Stimulated activated CD8-positive, alpha-beta memory T cell treated with anti-CD3 and anti-CD28 coated beads, Interleukin-4, amount 100 ng/mL, for 24 hours (primary cell): ENCODE data around the gene R3HCC1L.
"Not testable (repeated sequence)": the region's sequence is repeated elsewhere in the genome, so short reads cannot be mapped to it uniquely, and the experiment has no call there.

Experiments
- DNase-seq: peaks from one replicate; pipeline ENCODE4 v3.0.0-alpha.2; 2020; ENCODE audit warnings: low read depth

Gene R3HCC1L

DNA sequence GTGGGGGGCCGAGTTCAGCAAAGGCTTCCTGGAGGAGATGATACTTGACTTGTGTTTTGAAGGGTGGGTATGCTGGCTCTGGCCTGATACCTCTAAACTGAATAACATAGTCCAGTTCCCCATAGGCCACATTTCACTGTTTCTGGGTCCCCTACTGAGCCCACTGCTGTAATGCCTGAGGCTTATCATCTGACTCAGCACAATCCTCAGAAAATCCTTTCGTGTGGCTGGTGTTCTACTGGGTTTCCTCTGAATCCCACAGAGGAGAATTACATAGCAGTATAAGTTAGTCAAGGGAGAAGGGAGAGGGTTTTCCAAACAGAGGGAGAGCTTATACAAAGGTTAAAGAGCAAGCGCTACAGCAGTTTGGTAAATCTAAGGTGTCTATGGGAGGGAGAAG, 2.8 kb upstream of the R3HCC1L start:
- DNase-seq = no peak

DNA sequence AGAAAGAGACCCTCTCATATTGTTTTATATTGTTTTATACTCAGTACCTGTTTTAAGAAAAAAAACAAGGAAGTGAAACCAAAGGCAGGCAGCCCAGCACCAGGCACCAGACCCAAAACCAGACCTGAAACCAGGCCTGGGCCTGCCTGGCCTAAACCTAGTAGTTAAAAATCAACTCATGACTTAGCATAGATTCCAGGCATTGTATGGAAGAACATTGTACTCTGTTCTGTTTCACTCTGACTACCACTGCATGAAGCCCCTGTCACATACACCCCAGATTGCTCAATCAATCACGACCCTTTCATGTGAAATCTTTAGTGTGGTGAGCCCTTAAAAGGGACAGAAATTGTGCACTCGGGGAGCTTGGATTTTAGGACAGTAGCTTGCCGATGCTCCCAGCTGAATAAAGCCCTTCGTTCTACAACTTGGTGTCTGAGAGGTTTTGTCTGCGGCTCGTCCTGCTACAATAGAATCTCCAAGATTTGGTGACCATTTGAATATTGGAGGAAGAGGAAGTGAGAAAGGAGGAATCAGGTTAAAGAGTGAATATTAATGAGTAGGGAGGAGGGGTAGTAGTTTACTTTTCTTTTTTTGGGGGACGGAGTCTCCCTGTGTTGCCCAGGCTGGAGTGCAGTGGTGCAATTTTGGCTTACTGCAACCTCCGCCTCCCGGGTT, 1.2 kb upstream of the R3HCC1L start:
- not testable (repeated sequence) for DNase-seq

DNA sequence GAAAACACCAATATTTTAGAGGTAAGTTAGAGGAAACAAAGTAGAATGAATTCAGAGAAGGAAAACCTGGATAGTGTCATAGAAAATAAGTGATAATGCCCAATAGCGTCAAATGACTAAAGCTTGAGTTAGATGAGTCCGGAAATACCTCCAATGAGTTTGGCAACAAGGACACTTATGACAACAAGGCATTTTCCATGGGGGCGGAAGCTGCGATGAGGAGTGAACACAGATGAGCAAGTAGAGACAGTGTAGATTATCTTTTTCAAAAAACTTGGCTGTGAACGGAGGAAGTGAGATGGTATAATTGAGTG, 383 bp upstream of the R3HCC1L start:
- DNase-seq = no peak

DNA sequence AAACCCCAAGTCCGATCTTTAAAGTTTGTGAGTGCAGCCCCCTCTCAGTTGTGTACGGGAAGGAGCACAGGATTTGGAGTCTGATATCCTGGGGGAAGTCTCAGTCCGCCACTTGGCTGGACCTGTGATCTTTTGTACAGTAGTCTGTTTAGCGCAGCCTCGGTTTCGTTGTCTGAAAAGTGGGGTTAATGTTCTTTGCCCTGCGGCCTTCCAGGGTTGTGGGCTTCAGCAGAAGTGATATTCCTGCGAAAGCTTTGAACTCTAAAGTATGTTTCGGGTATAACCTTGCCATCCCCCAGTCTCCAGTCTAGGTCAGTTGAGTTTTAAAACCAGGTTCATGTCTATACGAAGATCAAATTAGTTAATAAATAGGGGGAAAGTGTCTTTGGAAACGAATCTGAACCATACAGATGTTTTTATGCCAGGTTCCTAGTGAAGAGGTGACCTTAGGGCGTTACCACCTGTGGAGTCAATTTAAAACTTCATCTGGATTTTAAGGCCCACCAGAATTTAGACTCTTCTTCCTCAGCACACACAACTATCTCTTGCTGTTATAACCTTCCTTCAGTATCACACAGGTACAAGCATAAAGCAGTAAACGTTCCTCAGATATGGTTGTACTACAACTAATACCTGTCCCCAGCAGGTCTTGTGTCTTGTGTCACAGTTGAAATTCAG, 904 bp downstream of the R3HCC1L start:
- DNase-seq = no peak

GRCh38 chr10:98136775-98137174, 2.3 kb downstream of the R3HCC1L start:
- DNase-seq = not testable (repeated sequence)

- DNase-seq = no peak
These were observed 3.6 kb downstream of the R3HCC1L start for GRCh38 chr10:98138031-98138430.

GRCh38 chr10:98139431-98139830, 5.0 kb downstream of the R3HCC1L start:
- DNase-seq = no peak

GRCh38 chr10:98141484-98142073, 7.1 kb downstream of the R3HCC1L start:
- no peak for DNase-seq

GRCh38 chr10:98144985-98145384, 10.5 kb downstream of the R3HCC1L start:
- no peak for DNase-seq

DNA sequence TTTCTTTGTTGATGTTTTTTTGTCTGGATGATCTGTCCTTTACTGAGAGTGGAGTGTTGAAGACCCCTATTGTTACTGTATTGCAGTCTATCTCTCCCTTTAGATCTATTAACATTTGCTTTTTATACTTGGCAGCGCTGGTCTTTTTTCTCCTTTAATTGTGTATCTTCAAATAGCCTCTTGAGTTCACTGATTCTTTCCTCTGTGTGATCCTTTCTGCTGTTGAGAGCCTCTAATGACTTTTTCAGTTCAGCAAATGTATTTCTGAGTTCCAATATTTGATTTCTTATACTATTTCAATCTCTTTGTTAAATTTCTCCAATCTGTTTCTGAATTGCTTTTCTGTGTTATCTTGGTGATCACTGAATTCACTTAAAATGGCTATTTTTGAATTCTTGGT, 15.4 kb downstream of the R3HCC1L start:
- DNase-seq = no peak

- DNase-seq = no peak
These were observed 16.1 kb downstream of the R3HCC1L start for GRCh38 chr10:98150544-98150943.

DNA sequence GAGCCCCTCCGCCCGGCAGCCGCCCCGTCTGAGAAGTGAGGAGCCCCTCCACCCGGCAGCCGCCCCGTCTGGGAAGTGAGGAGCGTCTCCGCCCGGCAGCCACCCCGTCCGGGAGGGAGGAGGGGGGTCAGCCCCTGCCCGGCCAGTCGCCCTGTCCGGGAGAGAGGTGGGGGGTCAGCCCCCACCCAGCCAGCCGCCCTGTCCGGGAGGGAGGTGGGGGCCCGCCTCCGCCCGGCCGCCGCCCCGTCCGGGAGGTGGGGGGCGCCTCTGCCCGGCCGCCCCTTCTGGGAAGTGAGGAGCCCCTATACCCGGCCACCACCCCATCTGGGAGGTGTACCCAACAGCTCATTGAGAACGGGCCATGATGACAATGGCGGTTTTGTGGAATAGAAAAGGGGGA, 18.3 kb downstream of the R3HCC1L start:
- DNase-seq = not testable (repeated sequence)

DNA sequence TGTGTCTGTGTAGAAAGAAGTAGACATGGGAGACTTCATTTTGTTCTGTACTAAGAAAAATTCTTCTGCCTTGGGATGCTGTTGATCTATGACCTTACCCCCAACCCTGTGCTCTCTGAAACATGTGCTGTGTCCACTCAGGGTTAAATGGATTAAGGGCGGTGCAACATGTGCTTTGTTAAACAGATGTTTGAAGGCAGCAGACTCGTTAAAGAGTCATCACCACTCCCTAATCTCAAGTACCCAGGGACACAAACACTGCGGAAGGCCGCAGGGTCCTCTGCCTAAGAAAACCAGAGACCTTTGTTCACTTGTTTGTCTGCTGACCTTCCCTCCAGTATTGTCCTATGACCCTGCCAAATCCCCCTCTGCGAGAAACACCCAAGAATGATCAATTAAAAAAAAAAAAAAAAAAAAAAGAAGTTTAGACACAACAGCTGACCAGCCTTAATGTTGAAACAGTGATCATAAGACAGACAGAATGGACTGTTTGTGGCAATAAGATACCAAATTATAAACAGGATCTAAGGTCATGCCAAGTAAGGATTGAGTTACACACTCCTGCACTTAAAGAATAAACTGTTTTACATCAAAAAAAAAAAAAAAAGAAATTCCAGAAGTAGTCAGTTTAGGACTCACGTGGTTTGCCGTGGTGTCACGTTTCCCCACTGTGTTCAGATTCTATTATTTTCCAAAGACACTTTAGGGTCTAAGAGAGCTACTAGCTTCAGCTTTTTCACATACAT, 18.9 kb downstream of the R3HCC1L start:
- DNase-seq = not testable (repeated sequence)

DNA sequence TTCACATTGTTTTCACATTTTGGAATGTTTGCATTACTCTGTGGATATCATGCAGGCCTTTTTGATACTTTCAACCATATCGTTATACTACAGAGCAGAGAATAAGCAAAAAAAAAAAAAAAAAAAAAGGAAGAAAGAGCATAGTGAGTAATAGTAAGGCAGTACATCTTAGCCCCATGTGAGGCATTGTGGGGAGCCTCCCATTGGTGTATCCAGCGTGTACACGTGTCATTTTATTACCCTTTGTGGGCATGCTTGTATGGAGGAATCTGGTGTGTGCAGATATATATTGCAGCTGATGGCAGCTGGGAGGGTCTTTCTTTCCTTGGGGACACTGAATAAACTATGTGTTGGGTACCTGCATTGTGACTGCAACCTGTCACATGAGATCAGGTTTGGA, 19.6 kb downstream of the R3HCC1L start:
- no peak for DNase-seq

DNA sequence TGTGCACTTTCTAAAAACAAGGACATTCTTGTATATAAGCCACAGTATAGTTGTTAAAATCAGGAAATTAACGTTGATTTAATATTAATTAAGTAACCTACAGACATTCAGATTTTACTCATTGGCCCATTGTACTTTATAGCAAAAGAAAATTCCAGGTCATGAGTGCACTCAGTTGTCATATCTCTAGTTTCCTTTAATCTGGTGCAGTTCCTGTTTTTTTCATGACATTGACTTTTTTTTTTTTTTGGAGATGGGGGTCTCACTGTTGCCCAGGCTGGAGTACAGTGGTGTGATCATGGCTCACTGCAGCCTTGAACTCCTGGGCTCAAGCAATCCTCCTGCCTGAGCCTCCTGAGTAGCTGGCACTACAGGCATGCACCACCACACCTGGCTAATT, 24.1 kb downstream of the R3HCC1L start:
- DNase-seq = no peak

DNA sequence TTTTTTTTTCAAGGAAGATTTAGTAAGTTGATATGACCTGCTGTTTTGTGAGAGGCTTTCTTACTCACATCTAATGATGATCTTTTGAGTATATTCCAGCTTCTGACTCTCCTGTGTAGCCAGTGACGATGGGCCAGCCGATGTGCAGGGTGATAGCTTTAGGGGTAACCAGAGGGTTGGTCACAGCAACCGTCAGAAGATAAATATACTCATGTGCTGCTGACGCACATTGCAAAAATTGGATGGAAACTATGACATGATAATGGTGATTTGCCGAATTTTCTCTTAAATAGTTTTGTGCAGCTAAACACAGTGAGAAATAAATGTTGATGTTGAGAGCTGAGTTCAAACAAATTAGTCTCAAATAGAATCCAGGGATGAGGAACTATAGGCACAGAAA, 29.5 kb downstream of the R3HCC1L start:
- no peak for DNase-seq

DNA sequence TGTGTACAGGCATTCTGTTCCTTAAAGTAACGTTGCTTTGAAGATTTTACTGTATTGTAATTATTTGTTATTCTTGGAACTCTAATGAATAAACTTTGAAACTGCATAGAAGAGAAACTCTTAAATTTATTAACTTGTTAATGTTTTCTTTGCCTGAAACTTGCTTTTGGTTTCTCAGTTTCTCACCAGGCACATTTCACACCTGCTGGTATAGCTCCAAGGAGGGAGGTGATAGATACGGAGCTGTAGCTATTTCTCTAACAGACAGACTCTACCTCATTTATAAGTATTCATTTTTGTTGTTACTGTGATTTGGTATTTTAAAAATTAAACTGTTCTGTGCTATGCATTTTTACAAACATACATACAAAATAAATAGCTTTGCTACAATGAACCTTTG, 32.7 kb downstream of the R3HCC1L start:
- DNase-seq = no peak

GRCh38 chr10:98168147-98168546, 33.7 kb downstream of the R3HCC1L start:
- DNase-seq = no peak

GRCh38 chr10:98168766-98169165, 34.3 kb downstream of the R3HCC1L start:
- no peak for DNase-seq

GRCh38 chr10:98169379-98169778, 34.9 kb downstream of the R3HCC1L start:
- no peak for DNase-seq

- no peak for DNase-seq
These were observed 36.0 kb downstream of the R3HCC1L start for GRCh38 chr10:98170249-98171117.

GRCh38 chr10:98172073-98172472, 37.6 kb downstream of the R3HCC1L start:
- DNase-seq = no peak
